ENCODE data around the gene UGGT1.
"Not testable (repeated sequence)": the region's sequence is repeated elsewhere in the genome, so short reads cannot be mapped to it uniquely, and the experiment has no call there.

Gene UGGT1

GRCh38 chr2:128115921-128116623 lies 25.1 kb downstream of the UGGT1 start:
- no peak for DNase-seq (ENCODE audit: low spot score)

- DNase-seq (ENCODE audit: low spot score) = no peak
These were observed 43.6 kb downstream of the UGGT1 start for GRCh38 chr2:128134573-128134972.

- DNase-seq (ENCODE audit: low spot score) = no peak
These were observed 46.2 kb downstream of the UGGT1 start for GRCh38 chr2:128137094-128137616.

GRCh38 chr2:128139624-128140023 lies 48.6 kb downstream of the UGGT1 start:
- no peak for DNase-seq (ENCODE audit: low spot score)

- DNase-seq (ENCODE audit: low spot score) = no peak
These were observed 54.7 kb downstream of the UGGT1 start for GRCh38 chr2:128145651-128146050.

GRCh38 chr2:128153786-128154185 lies 62.8 kb downstream of the UGGT1 start:
- DNase-seq (ENCODE audit: low spot score) = no peak

- DNase-seq (ENCODE audit: low spot score) = no peak
These were observed 63.2 kb downstream of the UGGT1 start for GRCh38 chr2:128154225-128154624.

GRCh38 chr2:128155970-128156369 lies 65.0 kb downstream of the UGGT1 start:
- no peak for DNase-seq (ENCODE audit: low spot score)

GRCh38 chr2:128156812-128157211 lies 65.8 kb downstream of the UGGT1 start:
- DNase-seq (ENCODE audit: low spot score) = no peak

GRCh38 chr2:128157644-128158043 lies 66.6 kb downstream of the UGGT1 start:
- no peak for DNase-seq (ENCODE audit: low spot score)

GRCh38 chr2:128158176-128158575 lies 67.2 kb downstream of the UGGT1 start:
- no peak for DNase-seq (ENCODE audit: low spot score)

GRCh38 chr2:128159437-128159836 lies 68.4 kb downstream of the UGGT1 start:
- DNase-seq (ENCODE audit: low spot score) = no peak

- no peak for DNase-seq (ENCODE audit: low spot score)
These were observed 69.7 kb downstream of the UGGT1 start for GRCh38 chr2:128160616-128161275.

GRCh38 chr2:128162266-128162665 lies 71.3 kb downstream of the UGGT1 start:
- no peak for DNase-seq (ENCODE audit: low spot score)

GRCh38 chr2:128164311-128164710 lies 73.3 kb downstream of the UGGT1 start:
- no peak for DNase-seq (ENCODE audit: low spot score)

- no peak for DNase-seq (ENCODE audit: low spot score)
These were observed 75.8 kb downstream of the UGGT1 start for GRCh38 chr2:128166746-128167353.

GRCh38 chr2:128169094-128169493 lies 78.1 kb downstream of the UGGT1 start:
- no peak for DNase-seq (ENCODE audit: low spot score)

GRCh38 chr2:128169497-128169896 lies 78.5 kb downstream of the UGGT1 start:
- no peak for DNase-seq (ENCODE audit: low spot score)

- no peak for DNase-seq (ENCODE audit: low spot score)
These were observed 79.1 kb downstream of the UGGT1 start for GRCh38 chr2:128169933-128170709.

- no peak for DNase-seq (ENCODE audit: low spot score)
These were observed 79.8 kb downstream of the UGGT1 start for GRCh38 chr2:128170776-128171175.

- DNase-seq (ENCODE audit: low spot score) = no peak
These were observed 81.2 kb downstream of the UGGT1 start for GRCh38 chr2:128172191-128172590.

- not testable (repeated sequence) for DNase-seq (ENCODE audit: low spot score)
These were observed 83.1 kb downstream of the UGGT1 start for GRCh38 chr2:128174067-128174466.
